KG1 (cell line): ENCODE measurements around the gene FOXF1.

Experiments used
- DNase-seq: peaks from one replicate; lab custom pipeline; 2025; lab: John Stamatoyannopoulos, UW

Gene FOXF1

DNA sequence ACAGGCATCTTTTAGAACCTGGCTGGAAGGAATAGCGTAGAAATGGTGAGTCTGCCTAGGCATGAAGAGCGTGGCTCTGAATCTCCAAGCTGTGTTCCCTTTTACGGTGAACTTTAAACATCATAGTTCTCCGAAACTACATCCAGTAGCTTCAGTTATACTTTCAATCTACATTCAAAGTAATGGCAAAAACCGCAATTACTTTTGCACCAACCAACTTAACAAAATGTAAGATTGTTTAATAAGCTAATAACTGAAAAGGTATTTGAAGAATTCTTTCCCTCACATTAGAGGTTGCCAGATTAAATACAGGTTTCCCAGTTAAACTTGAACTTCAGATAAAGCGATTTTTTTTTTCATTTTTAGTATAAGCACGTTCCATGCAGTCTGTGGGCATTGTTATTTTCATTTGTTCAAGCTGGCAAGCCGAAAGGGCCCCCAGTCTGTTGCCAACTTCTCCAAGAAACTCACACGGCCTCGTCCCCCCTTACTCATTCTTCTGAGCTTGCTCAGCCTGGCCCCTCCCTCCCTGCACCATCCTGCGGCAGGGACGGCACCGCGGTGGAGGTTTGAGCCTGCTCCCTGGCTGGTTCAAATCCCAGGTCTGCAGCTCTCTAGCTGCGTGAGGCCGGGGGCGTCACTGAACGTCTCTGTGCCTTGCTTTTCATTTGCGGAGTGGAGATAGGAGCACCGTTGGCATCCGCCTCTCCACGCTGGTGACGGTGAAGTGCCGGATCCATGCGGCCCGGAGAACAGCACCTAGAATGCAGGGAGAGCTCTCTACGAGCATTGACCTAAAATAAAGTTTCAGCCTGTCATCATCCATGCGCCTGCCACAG, 48.2 kb downstream of the FOXF1 start:
- no peak for DNase-seq

DNA sequence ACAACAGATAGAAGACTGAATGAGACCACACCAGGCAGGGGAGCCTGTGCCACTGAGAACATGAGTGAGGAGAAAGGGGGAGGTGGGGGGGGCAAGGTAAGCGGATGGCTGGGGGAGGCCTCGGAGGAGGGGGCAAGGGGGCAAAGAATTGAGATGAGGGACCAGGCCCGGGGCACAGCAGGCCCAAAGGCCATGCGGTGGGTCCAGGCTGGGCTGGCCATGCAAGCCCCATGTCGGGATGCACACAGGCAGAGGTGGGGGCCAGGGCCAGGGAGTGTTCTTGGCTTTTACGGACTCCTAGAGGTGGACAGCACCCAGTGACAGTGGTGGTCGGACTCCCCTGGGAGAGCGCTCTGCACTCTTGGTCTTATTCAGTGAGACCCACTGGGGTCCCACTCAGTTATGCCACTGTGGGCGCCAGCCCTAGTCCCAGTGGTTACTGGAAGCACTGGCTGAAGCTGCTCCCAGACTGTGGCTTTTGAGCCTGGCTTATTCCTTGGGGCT, 49.5 kb downstream of the FOXF1 start:
- DNase-seq, result no peak

GRCh38 chr16:86562356-86562755, 52.0 kb downstream of the FOXF1 start:
- DNase-seq, result no peak

DNA sequence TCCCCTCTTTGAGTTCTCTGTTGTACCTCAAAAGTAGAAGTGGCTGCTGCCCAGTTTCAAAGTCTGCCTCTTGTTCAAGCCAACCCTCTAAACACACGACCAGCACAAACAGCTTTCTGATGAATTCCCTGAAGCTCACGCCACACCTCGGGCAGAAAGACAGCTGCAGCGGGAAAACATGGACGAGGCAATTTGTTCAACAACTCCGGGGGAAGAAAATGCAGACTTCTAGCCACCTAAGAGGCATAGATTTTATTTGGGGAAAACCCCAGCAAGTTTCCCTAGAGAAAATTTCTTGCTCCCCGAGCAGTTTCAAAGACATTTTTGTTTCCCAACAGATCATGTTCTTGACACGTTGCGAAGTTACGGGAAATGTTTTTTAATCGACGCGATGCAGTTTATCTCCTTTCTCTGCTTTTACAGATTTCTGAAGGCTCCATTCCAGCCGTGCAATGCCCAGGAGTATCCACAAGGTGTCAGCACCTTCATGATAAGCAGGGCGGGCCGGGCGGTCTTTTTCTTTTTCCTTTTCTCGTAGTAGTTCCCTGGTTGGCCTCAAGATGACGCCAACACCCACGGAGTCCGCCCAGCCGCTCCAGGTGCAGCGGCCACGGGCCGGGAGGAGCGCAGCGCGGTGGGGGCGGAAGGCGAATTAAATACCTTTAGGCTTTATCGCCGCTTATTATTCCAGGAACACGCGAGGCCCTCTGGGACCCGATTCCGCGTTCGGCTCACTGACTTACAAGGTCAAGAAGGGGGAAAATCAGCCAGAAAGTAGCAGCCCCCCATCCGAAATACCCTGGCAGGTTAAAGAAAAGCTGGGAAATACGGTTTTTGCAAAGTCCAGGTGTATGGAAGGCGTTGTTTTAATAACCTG, 53.4 kb downstream of the FOXF1 start:
- peak; percentile 62 for DNase-seq
